ENCODE data around the gene COG2. TPM values are rescaled to one million over a fixed set of nuclear protein-coding genes. Genes with fewer than 3 reads are reported as not detected.
A peak's percentile ranks its signal among the peaks of the same experiment; 100 is the strongest.
"Not testable (repeated sequence)": the region's sequence is repeated elsewhere in the genome, so short reads cannot be mapped to it uniquely, and the experiment has no call there.

The COG2 gene
- total RNA-seq, 1 experiment from 2014 or later: 46.9 TPM

DNA sequence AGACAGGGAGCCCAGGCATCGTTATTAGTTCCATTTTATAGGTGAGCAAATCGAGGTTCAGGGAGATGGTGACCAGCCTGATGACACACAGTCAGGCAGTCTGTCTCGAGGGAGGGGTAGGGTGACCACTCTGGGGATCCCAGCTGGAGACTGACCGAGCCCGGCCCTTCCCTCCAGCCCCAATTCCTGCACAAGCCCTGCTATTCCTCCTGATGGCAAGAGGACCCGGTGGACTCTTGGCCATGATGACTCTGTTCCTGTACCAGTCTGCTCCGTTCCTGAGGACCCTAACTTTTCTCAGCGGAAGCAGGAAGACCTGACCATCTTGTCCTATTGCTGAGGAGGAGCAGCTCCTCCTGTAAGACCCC, 71.2 kb downstream of the COG2 start:
- POLR2A ChIA-PET: no interaction called here
- H3K4me3 Mint-ChIP-seq (ENCODE audit: unreplicated experiment): peak overlapping the region; percentile 66

GRCh38 chr1:230713915-230714764, 71.9 kb downstream of the COG2 start, which contains the start of gene AGT:
Gene AGT, minus strand, starts transcription at chr1:230714122. Its CDS starts 3,299 bp downstream, at chr1:230710823.
- Histone ChIP-seq H3K4me1 (peaks cover 40% of the 10 kb centered on the region), H3K9me3 (0 out of 2 replicates have a peak, but pooled peaks cover 6% of the 10 kb centered on the region), H3K4me3 (ENCODE audit: low read depth, low read length) (peak within 1 kb of the TSS; percentile 32), H3K36me3 (ENCODE audit: control insufficient read depth, insufficient read depth, low read length) (peaks cover 3% of the 10 kb centered on the region), H3K27me3 (replicated peaks; ENCODE audit: control insufficient read depth, insufficient read depth, low read length) (no peaks in the 10 kb centered on the region)
- no peak for TF ChIP-seq CTCF (IDR thresholded peaks at IDR 0.05; ENCODE audit: insufficient read depth in 1 of 2, low read depth in 1 of 2, low read length in 1 of 2, severe bottlenecking in 1 of 2, unreplicated experiment in 1 of 2)
- CTCF ChIA-PET: interaction anchor here (0.6 to 2.2 kb wide), 5 partner anchors 11 to 799 kb away, joined by 3 to 6 read pairs (median 3); no protein-coding TSS in a partner anchor
- Mint-ChIP-seq H3K4me1 (ENCODE audit: low read depth, unreplicated experiment) (peaks cover 22% of the 10 kb centered on the region), H3K36me3 (ENCODE audit: insufficient read depth, unreplicated experiment) (peaks cover 1% of the 10 kb centered on the region), H3K4me3 (ENCODE audit: unreplicated experiment) (peak within 1 kb of the TSS; percentile 66), H3K9me3 (ENCODE audit: unreplicated experiment) (peaks cover 21% of the 10 kb centered on the region), H3K27ac (ENCODE audit: unreplicated experiment) (peak within 1 kb of the TSS; percentile 73), H3K27me3 (ENCODE audit: insufficient read depth, unreplicated experiment) (no peaks in the 10 kb centered on the region)
- BruUV-seq (replicated peaks): TSS peak; percentile 60
- POLR2A ChIA-PET: no interaction called here
- intact Hi-C loops (cut with micrococcal nuclease; ENCODE audit: unreplicated experiment): loop anchor here (1.0 to 2.0 kb wide), 2 partner anchors 21 to 59 kb away; no protein-coding TSS in a partner anchor
- DNase-seq: peak; percentile 49 to 80

More for the DNA sequence above, 71.2 kb downstream of the COG2 start:
- no TSS peak for BruUV-seq (replicated peaks)
- Histone ChIP-seq H3K36me3 (ENCODE audit: control insufficient read depth, insufficient read depth, low read length) (peaks cover 3% of the 10 kb centered on the region), H3K27me3 (replicated peaks; ENCODE audit: control insufficient read depth, insufficient read depth, low read length) (no peaks in the 10 kb centered on the region), H3K9me3 (0 out of 2 replicates have a peak, but pooled peaks cover 6% of the 10 kb centered on the region), H3K4me3 (ENCODE audit: low read depth, low read length) (peak overlapping the region; percentile 32), H3K4me1 (peaks cover 44% of the 10 kb centered on the region)
- peak overlapping the region; percentile 73 for H3K27ac Mint-ChIP-seq (ENCODE audit: unreplicated experiment)
- CTCF ChIA-PET: interaction anchor here (0.6 to 2.2 kb wide), 4 partner anchors 11 to 799 kb away, joined by 3 to 6 read pairs (median 3); no protein-coding TSS in a partner anchor
- intact Hi-C loops (cut with micrococcal nuclease; ENCODE audit: unreplicated experiment): no loop called here
- H3K4me1 Mint-ChIP-seq (ENCODE audit: low read depth, unreplicated experiment): peaks cover 28% of the 10 kb centered on the region
- TF ChIP-seq CTCF (IDR thresholded peaks at IDR 0.05; ENCODE audit: insufficient read depth in 1 of 2, low read depth in 1 of 2, low read length in 1 of 2, severe bottlenecking in 1 of 2, unreplicated experiment in 1 of 2): no peak
- DNase-seq: no peak
- H3K27me3 Mint-ChIP-seq (ENCODE audit: insufficient read depth, unreplicated experiment): no peaks in the 10 kb centered on the region
- peaks cover 7% of the 10 kb centered on the region for H3K36me3 Mint-ChIP-seq (ENCODE audit: insufficient read depth, unreplicated experiment)
- peaks cover 17% of the 10 kb centered on the region for H3K9me3 Mint-ChIP-seq (ENCODE audit: unreplicated experiment)

DNA sequence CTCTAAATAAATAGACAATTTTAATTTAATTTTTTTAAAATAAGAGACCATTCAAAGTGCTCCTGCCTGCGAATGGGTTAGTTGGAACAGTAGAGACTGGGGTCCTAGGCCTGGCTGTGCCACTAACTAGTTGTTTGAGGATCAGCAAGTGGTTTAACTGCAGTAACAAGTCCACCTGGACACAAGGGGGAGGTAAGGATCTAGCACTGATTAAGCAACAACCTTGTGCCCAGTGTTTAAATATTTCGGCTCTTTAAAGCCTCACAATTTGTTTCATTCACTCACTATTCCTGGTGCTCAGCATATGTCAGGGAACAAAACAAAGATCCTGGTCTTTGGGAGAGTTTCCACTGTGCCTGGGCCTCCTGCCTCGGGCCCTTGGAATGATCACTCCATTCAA, 73.2 kb downstream of the COG2 start:
- CTCF ChIA-PET: interaction anchor here (1.6 kb wide), 1 partner anchor 58 kb away, joined by 11 read pairs; no protein-coding TSS in a partner anchor
- POLR2A ChIA-PET: no interaction called here
- H3K4me1 ChIP-seq: peaks cover 26% of the 10 kb centered on the region
- DNase-seq: no peak
- H3K4me1 Mint-ChIP-seq (ENCODE audit: low read depth, unreplicated experiment): peaks cover 21% of the 10 kb centered on the region
- H3K9me3 Mint-ChIP-seq (ENCODE audit: unreplicated experiment): peaks cover 21% of the 10 kb centered on the region
- BruUV-seq (replicated peaks): no TSS peak
- H3K4me3 Mint-ChIP-seq (ENCODE audit: unreplicated experiment): no peak overlapping the region
- peak in 1 of 2 experiments; percentile 22 for TF ChIP-seq CTCF (IDR thresholded peaks at IDR 0.05; ENCODE audit: insufficient read depth in 1 of 2, low read depth in 1 of 2, low read length in 1 of 2, severe bottlenecking in 1 of 2, unreplicated experiment in 1 of 2)
- no peak overlapping the region for H3K4me3 ChIP-seq (ENCODE audit: low read depth, low read length)
- H3K27me3 Mint-ChIP-seq (ENCODE audit: insufficient read depth, unreplicated experiment): no peaks in the 10 kb centered on the region
- 0 out of 2 replicates have a peak, but pooled peaks cover 6% of the 10 kb centered on the region for H3K9me3 ChIP-seq
- intact Hi-C loops (cut with micrococcal nuclease; ENCODE audit: unreplicated experiment): loop anchor here (2.0 kb wide), 1 partner anchor 19 kb away; no protein-coding TSS in a partner anchor
- no peaks in the 10 kb centered on the region for H3K27me3 ChIP-seq (replicated peaks; ENCODE audit: control insufficient read depth, insufficient read depth, low read length)
- H3K36me3 Mint-ChIP-seq (ENCODE audit: insufficient read depth, unreplicated experiment): no peaks in the 10 kb centered on the region
- no peak overlapping the region for H3K27ac Mint-ChIP-seq (ENCODE audit: unreplicated experiment)
- H3K36me3 ChIP-seq (ENCODE audit: control insufficient read depth, insufficient read depth, low read length): no peaks in the 10 kb centered on the region

DNA sequence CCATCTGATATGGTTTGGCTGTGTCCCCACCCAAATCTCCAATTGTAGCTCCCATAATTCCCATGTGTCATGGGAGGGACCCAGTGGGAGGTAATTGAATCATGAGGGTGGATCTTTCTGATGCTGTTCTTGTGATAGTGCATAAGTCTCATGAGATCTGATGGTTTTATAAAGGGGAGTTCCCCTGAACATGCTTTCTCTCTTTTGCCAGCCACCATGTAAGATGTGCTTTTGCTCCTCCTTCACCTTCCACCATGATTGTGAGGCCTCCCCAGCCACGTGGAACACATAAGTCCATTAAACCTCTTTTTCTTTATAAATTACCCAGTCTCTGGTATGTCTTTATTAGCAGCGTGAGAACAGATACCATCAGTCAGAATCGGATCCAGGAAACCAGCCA, 74.2 kb downstream of the COG2 start:
- BruUV-seq (replicated peaks); H3K27ac Mint-ChIP-seq (ENCODE audit: unreplicated experiment); intact Hi-C loops (cut with micrococcal nuclease; ENCODE audit: unreplicated experiment); H3K36me3 Mint-ChIP-seq (ENCODE audit: insufficient read depth, unreplicated experiment); H3K4me3 ChIP-seq (ENCODE audit: low read depth, low read length); H3K4me3 Mint-ChIP-seq (ENCODE audit: unreplicated experiment); H3K36me3 ChIP-seq (ENCODE audit: control insufficient read depth, insufficient read depth, low read length); H3K27me3 ChIP-seq (replicated peaks; ENCODE audit: control insufficient read depth, insufficient read depth, low read length); H3K9me3 ChIP-seq; H3K27me3 Mint-ChIP-seq (ENCODE audit: insufficient read depth, unreplicated experiment); POLR2A ChIA-PET; DNase-seq: not testable (repeated sequence)
- peaks cover 21% of the 10 kb centered on the region for H3K4me1 Mint-ChIP-seq (ENCODE audit: low read depth, unreplicated experiment)
- H3K4me1 ChIP-seq: peaks cover 25% of the 10 kb centered on the region
- peaks cover 28% of the 10 kb centered on the region for H3K9me3 Mint-ChIP-seq (ENCODE audit: unreplicated experiment)
- CTCF ChIA-PET: interaction anchor here (1.6 kb wide), 1 partner anchor 57 kb away, joined by 11 read pairs; no protein-coding TSS in a partner anchor

All from Caco-2 (cell line).